Nephron progenitor cell (in vitro differentiated cells): ENCODE results near the gene TMEM30B.
A peak's percentile ranks its signal among the peaks of the same experiment; 100 is the strongest.
"Not testable (repeated sequence)": the region's sequence is repeated elsewhere in the genome, so short reads cannot be mapped to it uniquely, and the experiment has no call there.

ENCODE experiments used
- DNase-seq: peaks from one replicate; pipeline ENCODE4 v3.0.0; 2021
- H3K27ac Mint-ChIP-seq: 2 replicates; pipeline ENCODE4 v1.8.0; 2021; ENCODE audit warnings: mild to moderate bottlenecking, moderate library complexity, mixed read lengths
- H3K27me3 Mint-ChIP-seq: 2 replicates; pipeline ENCODE4 v1.8.0; 2021; ENCODE audit warnings: mild to moderate bottlenecking, low read depth, mixed read lengths; ENCODE audit not compliant: poor library complexity
- H3K36me3 Mint-ChIP-seq: 2 replicates; pipeline ENCODE4 v1.8.0; 2021; ENCODE audit warnings: low read depth, mixed read lengths
- H3K4me1 Mint-ChIP-seq: 2 replicates; pipeline ENCODE4 v1.8.0; 2021; ENCODE audit warnings: mixed read lengths
- H3K4me3 Mint-ChIP-seq: 2 replicates; pipeline ENCODE4 v1.8.0; 2021; ENCODE audit warnings: mild to moderate bottlenecking, moderate library complexity, mixed read lengths
- H3K9me3 Mint-ChIP-seq: 2 replicates; pipeline ENCODE4 v1.8.0; 2021; ENCODE audit warnings: mild to moderate bottlenecking, moderate library complexity, mixed read lengths
- CTCF ChIP-seq: fragments of 200-600 bp; sonication (generic); IDR thresholded peaks from 2 replicates; pipeline ENCODE4 v1.5.0; 2021; ENCODE audit warnings: antibody characterized with exemption

TMEM30B gene

DNA sequence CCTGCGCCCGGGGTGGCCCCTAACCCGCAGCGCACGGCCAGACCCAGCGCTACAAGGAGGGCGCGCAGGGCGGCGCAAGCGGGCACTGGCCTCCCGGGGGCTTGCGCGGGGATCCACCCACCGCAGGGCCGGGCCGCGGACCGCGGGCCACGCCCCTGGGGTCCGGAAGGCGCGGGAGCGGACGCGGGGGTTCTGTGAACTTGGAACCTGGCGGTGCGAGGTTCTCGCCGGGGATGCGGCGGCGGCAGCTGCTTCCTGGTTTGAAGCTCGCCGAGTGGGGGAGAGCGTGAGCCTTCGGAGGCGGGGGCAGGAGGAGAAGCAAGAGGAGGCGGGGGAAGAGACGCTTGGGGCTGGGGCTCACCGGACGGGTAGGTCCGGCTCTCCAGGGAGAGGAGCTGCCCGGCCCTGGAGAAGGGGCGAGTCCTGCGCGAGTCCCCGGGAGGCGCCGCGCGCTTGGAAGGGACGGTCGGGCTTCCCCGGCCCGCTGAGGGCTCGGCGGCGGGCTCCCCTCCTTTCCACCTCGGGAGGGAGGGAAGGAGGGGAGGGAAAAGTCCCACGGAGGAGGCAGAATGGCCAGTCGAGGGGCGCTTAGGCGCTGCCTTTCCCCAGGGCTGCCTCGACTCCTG lies 40.4 kb upstream of the TMEM30B start, which contains the start of gene PRKCH:
PRKCH (plus strand) TSS at position 195 of the 626 bp plus-strand sequence. CDS start 523 bp downstream, outside the sequence.
- H3K27me3 Mint-ChIP-seq: peaks cover 47% of the 10 kb centered on the region
- peak; percentile 73 for DNase-seq
- H3K36me3 Mint-ChIP-seq: no peaks in the 10 kb centered on the region
- no peak within 1 kb of the TSS for H3K27ac Mint-ChIP-seq
- H3K9me3 Mint-ChIP-seq: peaks cover 33% of the 10 kb centered on the region
- no peak for TF ChIP-seq CTCF
- H3K4me3 Mint-ChIP-seq: peak within 1 kb of the TSS; percentile 87
- H3K4me1 Mint-ChIP-seq: peaks cover 6% of the 10 kb centered on the region

DNA sequence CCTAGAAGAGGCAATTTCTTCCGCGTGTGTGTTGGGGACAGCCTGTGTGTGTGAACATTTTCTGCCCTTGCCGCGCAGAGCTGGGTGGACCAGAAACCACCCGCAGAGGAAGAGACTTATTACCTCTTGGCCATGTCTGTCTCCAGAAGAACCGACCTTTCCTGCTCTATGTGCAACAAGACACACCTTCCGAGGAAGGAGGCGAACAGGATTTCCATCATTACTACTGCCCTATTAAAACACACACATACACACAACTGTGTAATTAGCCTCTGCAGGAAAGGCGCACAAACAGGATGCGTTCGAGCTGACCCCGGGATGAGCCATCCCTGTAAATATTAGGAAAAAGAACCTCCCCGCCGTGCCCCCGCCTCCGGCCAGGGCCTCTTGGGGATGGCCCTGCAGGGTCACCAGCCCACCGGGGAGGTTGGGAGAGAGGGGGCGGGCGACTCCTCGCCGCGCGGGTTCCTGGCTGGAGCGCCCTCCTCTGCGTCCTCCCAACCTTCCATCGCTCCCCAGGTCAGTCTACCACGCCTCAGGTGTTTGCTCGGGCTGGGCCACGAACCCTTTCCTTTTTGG lies 39.8 kb upstream of the TMEM30B start:
- Mint-ChIP-seq H3K27me3 (peaks cover 46% of the 10 kb centered on the region), H3K27ac (no peak overlapping the region), H3K4me1 (peaks cover 6% of the 10 kb centered on the region), H3K36me3 (no peaks in the 10 kb centered on the region), H3K9me3 (peaks cover 29% of the 10 kb centered on the region), H3K4me3 (peak overlapping the region; percentile 76)
- TF ChIP-seq CTCF: no peak
- DNase-seq: no peak

- not testable (repeated sequence) for H3K4me3 Mint-ChIP-seq, H3K27ac Mint-ChIP-seq, H3K4me1 Mint-ChIP-seq, H3K36me3 Mint-ChIP-seq, DNase-seq
- H3K9me3 Mint-ChIP-seq: peaks cover 23% of the 10 kb centered on the region
- peaks cover 39% of the 10 kb centered on the region for H3K27me3 Mint-ChIP-seq
Observed at GRCh38 chr14:61320170-61320569, 39.0 kb upstream of the TMEM30B start.

- Mint-ChIP-seq H3K9me3 (peaks cover 22% of the 10 kb centered on the region), H3K36me3 (no peaks in the 10 kb centered on the region), H3K4me3 (no peak overlapping the region), H3K27ac (no peak overlapping the region), H3K27me3 (peaks cover 38% of the 10 kb centered on the region), H3K4me1 (peaks cover 6% of the 10 kb centered on the region)
- DNase-seq: no peak
- TF ChIP-seq CTCF: no peak
Observed at GRCh38 chr14:61319706-61320105, 38.6 kb upstream of the TMEM30B start.

- H3K27ac Mint-ChIP-seq: no peak overlapping the region
- no peak for TF ChIP-seq CTCF
- no peak for DNase-seq
- H3K4me1 Mint-ChIP-seq: peaks cover 6% of the 10 kb centered on the region
- no peaks in the 10 kb centered on the region for H3K36me3 Mint-ChIP-seq
- H3K4me3 Mint-ChIP-seq: no peak overlapping the region
- H3K9me3 Mint-ChIP-seq: peaks cover 26% of the 10 kb centered on the region
- peaks cover 35% of the 10 kb centered on the region for H3K27me3 Mint-ChIP-seq
Observed at GRCh38 chr14:61319086-61319485, 37.9 kb upstream of the TMEM30B start.

- peaks cover 11% of the 10 kb centered on the region for H3K27me3 Mint-ChIP-seq
- peaks cover 39% of the 10 kb centered on the region for H3K9me3 Mint-ChIP-seq
- H3K27ac Mint-ChIP-seq: no peak overlapping the region
- H3K4me3 Mint-ChIP-seq: no peak overlapping the region
- TF ChIP-seq CTCF: no peak
- H3K4me1 Mint-ChIP-seq: no peaks in the 10 kb centered on the region
- no peak for DNase-seq
- peaks cover 4% of the 10 kb centered on the region for H3K36me3 Mint-ChIP-seq
Observed at GRCh38 chr14:61315313-61315712, 34.2 kb upstream of the TMEM30B start.

- H3K27ac Mint-ChIP-seq, H3K4me1 Mint-ChIP-seq, H3K27me3 Mint-ChIP-seq, H3K4me3 Mint-ChIP-seq, DNase-seq: not testable (repeated sequence)
- peaks cover 12% of the 10 kb centered on the region for H3K36me3 Mint-ChIP-seq
- peaks cover 55% of the 10 kb centered on the region for H3K9me3 Mint-ChIP-seq
Observed at GRCh38 chr14:61308701-61309100, 27.6 kb upstream of the TMEM30B start.
